ENCODE results near the gene SORCS3.

SORCS3 gene

GRCh38 chr10:105206616-105207015, 565.5 kb downstream of the SORCS3 start:
- no peak for DNase-seq

GRCh38 chr10:105207476-105207995, 566.4 kb downstream of the SORCS3 start:
- no peak for DNase-seq

- no peak for DNase-seq
Observed at GRCh38 chr10:105210546-105210945, 569.5 kb downstream of the SORCS3 start.

- DNase-seq: no peak
Observed at GRCh38 chr10:105237685-105238084, 596.6 kb downstream of the SORCS3 start.

GRCh38 chr10:105239311-105240219, 598.5 kb downstream of the SORCS3 start:
- DNase-seq: no peak

GRCh38 chr10:105241254-105241653, 600.2 kb downstream of the SORCS3 start:
- DNase-seq: no peak

GRCh38 chr10:105243381-105243780, 602.3 kb downstream of the SORCS3 start:
- DNase-seq: no peak

- DNase-seq: no peak
Observed at GRCh38 chr10:105243825-105244224, 602.7 kb downstream of the SORCS3 start.

GRCh38 chr10:105247831-105248499, 606.9 kb downstream of the SORCS3 start:
- no peak for DNase-seq

GRCh38 chr10:105252911-105253310, 611.8 kb downstream of the SORCS3 start:
- DNase-seq: no peak

- no peak for DNase-seq
Observed at GRCh38 chr10:105253515-105254212, 612.6 kb downstream of the SORCS3 start.

- DNase-seq: no peak
Observed at GRCh38 chr10:105258036-105258673, 617.1 kb downstream of the SORCS3 start.

- no peak for DNase-seq
Observed at GRCh38 chr10:105258674-105259065, 617.6 kb downstream of the SORCS3 start.

GRCh38 chr10:105259201-105259600, 618.1 kb downstream of the SORCS3 start:
- no peak for DNase-seq

GRCh38 chr10:105262666-105263065, 621.6 kb downstream of the SORCS3 start:
- DNase-seq: no peak

- DNase-seq: no peak
Observed at GRCh38 chr10:105266966-105267539, 626.0 kb downstream of the SORCS3 start.

- no peak for DNase-seq
Observed at GRCh38 chr10:105268961-105269360, 627.9 kb downstream of the SORCS3 start.

- no peak for DNase-seq
Observed at GRCh38 chr10:105269689-105270088, 628.6 kb downstream of the SORCS3 start.

GRCh38 chr10:105274556-105275070, 633.5 kb downstream of the SORCS3 start:
- no peak for DNase-seq

GRCh38 chr10:105278439-105278838, 637.3 kb downstream of the SORCS3 start:
- no peak for DNase-seq

- DNase-seq: no peak
Observed at GRCh38 chr10:105279101-105279500, 638.0 kb downstream of the SORCS3 start.

GRCh38 chr10:105280895-105281294, 639.8 kb downstream of the SORCS3 start:
- DNase-seq: no peak
